Omental fat pad (tissue), 4 donors: Measurements from ENCODE around the gene FRAS1. TPM values are rescaled to one million over a fixed set of nuclear protein-coding genes. Genes with fewer than 3 reads are reported as not detected.

Experiments
- ATAC-seq: fragments of 150-250 bp; one replicate; pipeline ENCODE4 v1.9.1; 2016; ENCODE audit warnings: mild to moderate bottlenecking, moderate library complexity; ENCODE audit not compliant: low FRiP score
- DNase-seq: peaks from one replicate; pipeline ENCODE4 v3.0.0-alpha.2; 2019; ENCODE audit warnings: low spot score
- total RNA-seq, 4 donors: library from RNA; depleted of rRNA; stranded (reverse); fragments of >200 nt; gene quantifications; one replicate each; pipeline ENCODE4 v1.1.0, GENCODE V29; 2016
- TF ChIP-seq, protein P1 (sequence below), 3 donors: fragments of 450-650 bp; IDR thresholded peaks; one replicate each; pipeline ENCODE4 v1.5.1; 2016 to 2017; ENCODE audit warnings: antibody characterized with exemption in 3 of 3, mild to moderate bottlenecking in 3 of 3, moderate library complexity in 2 of 3

Gene FRAS1
- total RNA-seq, 4 donors from 2014 or later, result 0.47 to 40.5 (median 7.7) TPM

DNA sequence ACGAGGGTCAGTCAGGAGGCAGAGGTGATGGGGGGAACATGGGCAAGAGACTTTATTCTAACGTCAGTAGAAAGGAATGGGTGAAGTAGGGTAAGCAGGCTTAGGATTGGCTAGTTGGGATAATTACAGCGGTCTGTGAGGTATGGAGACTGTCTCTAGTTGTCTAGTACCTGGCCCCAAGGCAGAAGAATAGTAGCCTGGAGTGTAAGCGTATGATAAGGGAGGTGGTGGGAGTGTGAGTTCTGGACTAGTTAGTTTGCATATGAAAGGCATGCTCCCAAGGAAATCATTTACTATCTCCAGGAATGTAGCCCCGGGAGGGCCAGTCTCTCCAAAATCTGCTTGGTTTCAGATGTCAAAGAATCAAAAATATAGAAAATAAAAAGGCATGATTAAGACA lies 274.8 kb downstream of the FRAS1 start:
- no peak for DNase-seq
- TF ChIP-seq, protein P1, sequence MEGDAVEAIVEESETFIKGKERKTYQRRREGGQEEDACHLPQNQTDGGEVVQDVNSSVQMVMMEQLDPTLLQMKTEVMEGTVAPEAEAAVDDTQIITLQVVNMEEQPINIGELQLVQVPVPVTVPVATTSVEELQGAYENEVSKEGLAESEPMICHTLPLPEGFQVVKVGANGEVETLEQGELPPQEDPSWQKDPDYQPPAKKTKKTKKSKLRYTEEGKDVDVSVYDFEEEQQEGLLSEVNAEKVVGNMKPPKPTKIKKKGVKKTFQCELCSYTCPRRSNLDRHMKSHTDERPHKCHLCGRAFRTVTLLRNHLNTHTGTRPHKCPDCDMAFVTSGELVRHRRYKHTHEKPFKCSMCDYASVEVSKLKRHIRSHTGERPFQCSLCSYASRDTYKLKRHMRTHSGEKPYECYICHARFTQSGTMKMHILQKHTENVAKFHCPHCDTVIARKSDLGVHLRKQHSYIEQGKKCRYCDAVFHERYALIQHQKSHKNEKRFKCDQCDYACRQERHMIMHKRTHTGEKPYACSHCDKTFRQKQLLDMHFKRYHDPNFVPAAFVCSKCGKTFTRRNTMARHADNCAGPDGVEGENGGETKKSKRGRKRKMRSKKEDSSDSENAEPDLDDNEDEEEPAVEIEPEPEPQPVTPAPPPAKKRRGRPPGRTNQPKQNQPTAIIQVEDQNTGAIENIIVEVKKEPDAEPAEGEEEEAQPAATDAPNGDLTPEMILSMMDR (IDR thresholded peaks at IDR 0.05), result no peak
- no peak for ATAC-seq

DNA sequence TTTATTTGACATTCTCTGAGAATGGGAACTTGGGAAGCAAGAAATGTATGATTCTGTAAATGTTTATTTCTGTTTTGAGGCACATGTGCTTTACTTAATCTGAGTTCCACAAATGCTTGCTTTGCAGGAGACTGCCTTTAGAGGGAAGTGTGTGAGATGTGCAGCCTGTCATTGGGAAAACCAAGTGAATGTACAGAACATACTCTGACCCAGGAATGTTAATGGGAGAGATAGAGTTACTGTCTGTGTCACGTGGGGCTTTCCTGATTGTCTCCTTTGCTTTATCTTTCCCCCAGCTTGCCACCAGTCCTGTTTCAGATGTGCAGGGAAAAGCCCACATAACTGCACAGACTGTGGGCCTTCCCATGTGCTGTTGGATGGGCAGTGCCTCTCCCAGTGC lies 275.9 kb downstream of the FRAS1 start:
- no peak for ATAC-seq
- no peak for DNase-seq
- TF ChIP-seq, protein P1 (IDR thresholded peaks at IDR 0.05), result no peak

DNA sequence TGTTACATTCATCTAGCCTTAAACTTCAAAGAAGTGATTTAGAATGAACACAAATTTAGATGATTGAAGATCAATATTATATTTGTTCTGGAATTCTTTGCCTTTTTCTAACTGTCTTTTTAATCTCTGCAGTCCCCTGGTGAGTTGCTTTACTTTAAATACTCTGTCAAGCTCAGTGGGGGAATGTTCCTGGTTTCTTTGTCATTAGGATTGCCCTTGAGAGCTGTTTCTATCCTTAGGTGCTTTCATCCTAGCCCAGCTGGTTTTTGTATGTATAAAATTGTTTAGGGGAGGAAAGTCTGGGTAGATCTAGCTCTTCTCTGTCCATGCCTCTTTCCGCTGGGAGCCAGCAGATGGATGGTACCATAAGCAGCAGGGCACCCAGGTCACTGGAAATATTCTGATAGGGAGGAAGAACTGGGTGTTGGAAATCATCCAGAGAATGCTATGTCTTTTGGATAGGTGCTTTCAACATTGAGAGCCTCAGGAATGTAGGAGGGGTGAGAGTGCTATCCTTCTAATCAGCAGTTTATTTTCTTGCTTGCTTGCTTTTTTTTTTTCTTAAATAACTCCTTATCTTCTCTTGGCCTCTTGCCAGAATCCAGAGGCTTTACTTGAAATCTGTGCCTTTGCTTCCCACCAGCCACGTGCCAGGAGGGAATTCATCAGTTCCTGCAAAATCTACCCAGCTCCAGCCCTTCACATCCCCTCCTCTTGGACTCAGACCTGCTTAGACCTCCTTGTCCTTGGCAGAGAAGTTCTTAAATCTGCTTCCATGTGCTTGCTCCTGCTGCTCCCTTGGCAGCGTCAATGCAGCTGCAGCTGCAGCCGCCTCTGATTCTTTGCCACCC lies 279.2 kb downstream of the FRAS1 start:
- ATAC-seq, result peak; percentile 70
- DNase-seq, result no peak

DNA sequence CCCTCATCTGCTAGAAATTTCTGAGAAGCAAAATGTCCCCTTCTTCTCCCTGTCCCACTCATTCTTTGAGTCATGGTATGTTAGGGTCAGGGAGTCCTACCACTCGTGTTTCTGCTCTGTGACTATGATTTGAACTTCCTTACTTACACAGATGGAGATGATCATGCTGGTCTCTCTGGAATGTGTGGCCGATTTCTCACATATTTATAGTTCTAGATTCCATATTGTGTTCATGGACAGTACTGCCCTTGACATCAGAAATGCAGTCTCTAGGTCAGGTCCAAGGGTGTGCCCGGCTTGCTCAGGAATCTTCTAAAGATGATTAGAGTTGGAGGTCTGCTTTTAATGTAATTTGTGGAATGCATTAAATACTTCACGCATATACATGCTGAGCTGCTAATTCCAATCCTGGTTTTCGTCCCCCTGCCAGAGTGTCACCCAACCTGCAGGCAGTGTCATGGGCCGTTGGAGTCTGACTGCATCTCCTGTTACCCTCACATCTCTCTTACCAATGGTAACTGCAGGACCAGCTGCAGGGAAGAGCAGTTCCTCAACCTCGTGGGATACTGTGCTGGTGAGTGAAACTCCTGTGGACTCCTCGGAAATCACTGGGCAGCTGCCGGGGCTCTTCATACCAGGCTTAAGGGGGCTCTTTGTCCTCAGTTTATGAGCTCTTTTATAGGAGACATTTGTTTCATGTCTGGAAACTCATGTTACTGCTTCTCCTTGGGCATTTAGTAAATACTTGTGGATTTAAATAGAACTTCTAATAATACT lies 280.3 kb downstream of the FRAS1 start:
- no peak for DNase-seq
- TF ChIP-seq, protein P1 (IDR thresholded peaks at IDR 0.05), result no peak

More for the DNA sequence above, 279.2 kb downstream of the FRAS1 start:
- TF ChIP-seq, protein P1 (IDR thresholded peaks at IDR 0.05), result no peak

DNA sequence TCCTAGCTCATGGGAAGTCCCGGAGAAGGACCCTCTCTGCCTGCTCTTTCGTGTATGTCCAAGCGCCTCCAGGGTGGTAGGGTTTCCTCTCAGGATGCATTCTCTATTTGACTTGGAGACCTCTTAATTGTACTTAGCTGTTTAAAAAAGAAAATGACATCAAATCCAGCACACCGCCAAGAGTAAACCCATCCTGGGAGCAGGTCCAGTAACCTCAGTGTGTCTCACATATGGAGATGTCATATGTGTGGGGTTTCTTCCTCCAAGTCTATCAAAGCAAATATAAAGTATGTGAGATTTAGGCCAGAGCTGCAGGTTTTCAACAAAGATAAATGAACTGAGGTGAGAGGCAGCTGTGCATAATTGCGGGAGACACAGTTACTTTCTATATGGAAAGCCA lies 285.0 kb downstream of the FRAS1 start:
- ATAC-seq, result no peak
- no peak for DNase-seq
- TF ChIP-seq, protein P1 (IDR thresholded peaks at IDR 0.05), result no peak

More for the DNA sequence above, 280.3 kb downstream of the FRAS1 start:
- peak; percentile 8 for ATAC-seq

DNA sequence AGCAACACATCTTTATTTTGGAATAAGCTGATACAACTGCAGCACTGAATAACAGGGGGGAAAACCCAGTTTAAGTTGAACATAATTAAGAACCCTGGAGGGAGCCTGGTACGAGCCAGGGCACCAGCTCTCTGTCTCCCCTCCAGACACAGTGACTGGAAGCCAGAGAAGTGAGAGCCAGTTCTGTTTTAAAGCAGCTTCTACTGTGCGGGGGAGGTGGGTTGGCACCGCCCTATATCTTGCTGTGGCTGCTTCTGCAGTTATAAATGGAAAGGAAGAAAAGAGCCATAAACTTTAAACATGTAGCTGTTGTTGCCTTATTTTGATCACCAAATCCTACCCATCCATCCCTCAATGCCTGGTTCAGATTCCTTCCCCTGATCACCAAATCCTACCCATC lies 286.6 kb downstream of the FRAS1 start:
- no peak for DNase-seq
- peak; percentile 81 for ATAC-seq
- TF ChIP-seq, protein P1 (IDR thresholded peaks at IDR 0.05), result no peak
